PFSK-1 (cell line): Measurements from ENCODE around the gene COL9A2.

ENCODE experiments used
- FOXP2 ChIP-seq: optimal IDR thresholded peaks from 2 replicates; pipeline ENCODE3; 2011; ENCODE audit warnings: borderline replicate concordance, control low read depth, inconsistent platforms; ENCODE audit not compliant: insufficient read depth; ENCODE audit errors: extremely low read length, extremely low read depth
- POLR2AphosphoS5 ChIP-seq: IDR thresholded peaks from 2 replicates; pipeline ENCODE4 v1.6.1; 2012; ENCODE audit warnings: low read depth, mild to moderate bottlenecking, control low read depth, low read length, moderate library complexity
- SIN3A ChIP-seq: IDR thresholded peaks from 2 replicates; pipeline ENCODE4 v1.6.1; 2012; ENCODE audit warnings: mild to moderate bottlenecking, low read length, moderate library complexity, borderline replicate concordance; ENCODE audit not compliant: insufficient read depth
- TAF1 ChIP-seq: IDR thresholded peaks from 2 replicates; pipeline ENCODE4 v1.6.1; 2012; ENCODE audit warnings: low read length, control low read depth, borderline replicate concordance; ENCODE audit not compliant: insufficient read depth
- TF ChIP-seq, protein P1 (sequence below), 2 experiments: IDR thresholded peaks; 2 replicates each; pipeline versions ENCODE4 v1.6.1 to v1.8.0; 2011 to 2012; ENCODE audit warnings: low read depth in 2 of 2, low read length in 2 of 2, control low read depth in 1 of 2, inconsistent platforms in 1 of 2, mild to moderate bottlenecking in 1 of 2, moderate library complexity in 1 of 2; ENCODE audit not compliant: insufficient read depth in 1 of 2

The COL9A2 gene

GRCh38 chr1:40306296-40306695 lies 10.8 kb downstream of the COL9A2 start:
- TF ChIP-seq TAF1, result no peak
- TF ChIP-seq, protein P1, sequence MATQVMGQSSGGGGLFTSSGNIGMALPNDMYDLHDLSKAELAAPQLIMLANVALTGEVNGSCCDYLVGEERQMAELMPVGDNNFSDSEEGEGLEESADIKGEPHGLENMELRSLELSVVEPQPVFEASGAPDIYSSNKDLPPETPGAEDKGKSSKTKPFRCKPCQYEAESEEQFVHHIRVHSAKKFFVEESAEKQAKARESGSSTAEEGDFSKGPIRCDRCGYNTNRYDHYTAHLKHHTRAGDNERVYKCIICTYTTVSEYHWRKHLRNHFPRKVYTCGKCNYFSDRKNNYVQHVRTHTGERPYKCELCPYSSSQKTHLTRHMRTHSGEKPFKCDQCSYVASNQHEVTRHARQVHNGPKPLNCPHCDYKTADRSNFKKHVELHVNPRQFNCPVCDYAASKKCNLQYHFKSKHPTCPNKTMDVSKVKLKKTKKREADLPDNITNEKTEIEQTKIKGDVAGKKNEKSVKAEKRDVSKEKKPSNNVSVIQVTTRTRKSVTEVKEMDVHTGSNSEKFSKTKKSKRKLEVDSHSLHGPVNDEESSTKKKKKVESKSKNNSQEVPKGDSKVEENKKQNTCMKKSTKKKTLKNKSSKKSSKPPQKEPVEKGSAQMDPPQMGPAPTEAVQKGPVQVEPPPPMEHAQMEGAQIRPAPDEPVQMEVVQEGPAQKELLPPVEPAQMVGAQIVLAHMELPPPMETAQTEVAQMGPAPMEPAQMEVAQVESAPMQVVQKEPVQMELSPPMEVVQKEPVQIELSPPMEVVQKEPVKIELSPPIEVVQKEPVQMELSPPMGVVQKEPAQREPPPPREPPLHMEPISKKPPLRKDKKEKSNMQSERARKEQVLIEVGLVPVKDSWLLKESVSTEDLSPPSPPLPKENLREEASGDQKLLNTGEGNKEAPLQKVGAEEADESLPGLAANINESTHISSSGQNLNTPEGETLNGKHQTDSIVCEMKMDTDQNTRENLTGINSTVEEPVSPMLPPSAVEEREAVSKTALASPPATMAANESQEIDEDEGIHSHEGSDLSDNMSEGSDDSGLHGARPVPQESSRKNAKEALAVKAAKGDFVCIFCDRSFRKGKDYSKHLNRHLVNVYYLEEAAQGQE (IDR thresholded peaks at IDR 0.05; ENCODE audit: insufficient read depth in 1 of 2, low read depth in 2 of 2, low read length in 2 of 2), result no peak
- no peak for TF ChIP-seq SIN3A
- no peak for TF ChIP-seq POLR2AphosphoS5
- no peak for TF ChIP-seq FOXP2

DNA sequence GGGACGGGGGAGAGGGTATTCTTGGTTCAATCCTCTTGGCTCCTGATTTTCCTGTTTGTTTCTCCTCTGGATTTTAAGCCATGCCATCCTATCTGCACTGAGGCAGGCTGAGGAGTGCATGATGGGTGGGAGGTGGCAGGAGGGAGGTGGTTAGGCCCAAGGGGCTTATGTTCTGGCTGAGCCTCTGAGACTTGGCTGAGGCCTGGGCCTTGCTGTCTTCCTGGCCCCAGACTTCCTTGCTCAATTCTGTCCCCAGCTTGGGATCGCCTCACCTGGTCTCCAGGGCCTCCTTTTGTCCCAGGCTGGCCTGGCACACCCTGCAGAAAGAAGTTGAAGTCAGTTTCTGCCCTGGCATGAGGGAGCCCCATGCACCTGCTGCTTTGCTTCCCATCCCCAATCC lies 11.2 kb downstream of the COL9A2 start:
- TF ChIP-seq, protein P1 (IDR thresholded peaks at IDR 0.05; ENCODE audit: insufficient read depth in 1 of 2, low read depth in 2 of 2, low read length in 2 of 2), result no peak
- TF ChIP-seq FOXP2 (no peak), POLR2AphosphoS5 (no peak), TAF1 (no peak), SIN3A (no peak)

DNA sequence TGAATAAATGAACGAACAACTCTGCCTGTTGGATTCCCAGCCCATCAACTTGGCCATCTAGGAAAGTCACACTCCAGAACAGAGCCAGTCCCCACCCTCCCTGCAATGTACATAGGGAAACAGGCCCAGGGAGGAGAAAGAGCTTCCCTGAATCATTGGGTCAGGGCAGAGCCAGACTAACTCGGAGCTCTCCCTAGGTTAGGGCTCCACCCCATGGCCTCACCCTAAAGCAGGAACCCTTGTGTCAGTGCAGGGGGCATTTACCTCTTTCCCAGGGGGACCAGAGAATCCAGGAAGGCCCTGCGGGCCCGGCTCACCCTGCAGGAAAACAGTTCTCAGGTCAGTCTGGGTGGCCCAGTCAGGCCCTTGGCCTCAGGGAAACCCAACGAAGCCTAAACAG lies 11.6 kb downstream of the COL9A2 start:
- no peak for TF ChIP-seq TAF1
- TF ChIP-seq, protein P1 (IDR thresholded peaks at IDR 0.05; ENCODE audit: insufficient read depth in 1 of 2, low read depth in 2 of 2, low read length in 2 of 2), result no peak

- TF ChIP-seq, protein P1 (IDR thresholded peaks at IDR 0.05; ENCODE audit: insufficient read depth in 1 of 2, low read depth in 2 of 2, low read length in 2 of 2), result no peak
- TF ChIP-seq POLR2AphosphoS5, result no peak
- TF ChIP-seq SIN3A, result no peak
- no peak for TF ChIP-seq TAF1
- no peak for TF ChIP-seq FOXP2
Observed at GRCh38 chr1:40303790-40304189, 13.3 kb downstream of the COL9A2 start.

DNA sequence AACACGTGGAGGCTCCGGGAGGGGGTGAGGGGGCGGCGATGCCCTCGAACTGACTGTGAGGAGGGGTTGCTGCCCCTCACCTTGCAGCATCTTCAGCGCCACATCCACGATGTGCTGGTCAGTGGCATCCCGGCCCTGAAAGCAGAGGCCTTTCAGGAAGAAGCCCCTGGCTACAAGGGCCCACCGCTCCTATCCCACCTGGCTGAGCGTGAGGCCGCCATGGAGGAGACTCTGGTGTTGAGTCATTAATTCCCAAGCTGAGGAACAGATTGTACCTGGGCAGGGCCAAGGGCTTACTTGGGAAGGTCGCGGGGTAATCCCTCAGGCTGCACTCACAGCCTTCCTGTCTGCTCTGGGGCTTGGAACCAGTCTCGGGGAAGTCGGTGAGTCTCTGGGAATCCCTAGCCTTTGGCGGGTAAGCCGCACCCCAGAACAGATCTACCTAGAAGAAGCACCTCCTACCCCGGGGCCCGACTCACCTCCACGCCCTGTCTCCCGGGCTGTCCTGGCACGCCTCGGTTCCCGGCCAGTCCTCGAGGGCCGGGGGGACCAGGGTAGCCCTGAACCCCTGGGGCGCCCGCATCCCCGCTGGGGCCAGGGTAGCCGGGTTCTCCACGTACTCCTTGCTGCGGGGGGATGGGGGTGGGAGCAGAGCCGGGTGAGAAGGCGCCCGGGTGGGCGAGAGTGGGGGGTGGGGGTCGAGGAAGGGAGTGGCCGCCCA lies 13.9 kb downstream of the COL9A2 start:
- TF ChIP-seq, protein P1 (IDR thresholded peaks at IDR 0.05; ENCODE audit: insufficient read depth in 1 of 2, low read depth in 2 of 2, low read length in 2 of 2), result no peak
- TF ChIP-seq TAF1, result no peak
- no peak for TF ChIP-seq POLR2AphosphoS5
- no peak for TF ChIP-seq FOXP2
- TF ChIP-seq SIN3A, result no peak
